NCI-H2081 treated with DMSO at 0.1 percent for 48 hours (cell line): ENCODE results near the gene DCAF16.
"Not testable (repeated sequence)": the region's sequence is repeated elsewhere in the genome, so short reads cannot be mapped to it uniquely, and the experiment has no call there.

Experiments used
- DNase-seq: peaks from one replicate; lab custom pipeline; 2025; lab: John Stamatoyannopoulos, UW

DCAF16 gene

GRCh38 chr4:17810260-17811077, at the start of gene DCAF16, which contains the start of gene NCAPG:
Gene DCAF16, minus strand, starts transcription at chr4:17810757. Its CDS starts 6,616 bp downstream, at chr4:17804141.
Gene NCAPG, plus strand, starts transcription at chr4:17810979. Its CDS starts 99 bp downstream, at chr4:17811078.
- DNase-seq: peak; percentile 97

- DNase-seq: no peak
Observed at GRCh38 chr4:17859793-17860406, 49.3 kb upstream of the DCAF16 start.

DNA sequence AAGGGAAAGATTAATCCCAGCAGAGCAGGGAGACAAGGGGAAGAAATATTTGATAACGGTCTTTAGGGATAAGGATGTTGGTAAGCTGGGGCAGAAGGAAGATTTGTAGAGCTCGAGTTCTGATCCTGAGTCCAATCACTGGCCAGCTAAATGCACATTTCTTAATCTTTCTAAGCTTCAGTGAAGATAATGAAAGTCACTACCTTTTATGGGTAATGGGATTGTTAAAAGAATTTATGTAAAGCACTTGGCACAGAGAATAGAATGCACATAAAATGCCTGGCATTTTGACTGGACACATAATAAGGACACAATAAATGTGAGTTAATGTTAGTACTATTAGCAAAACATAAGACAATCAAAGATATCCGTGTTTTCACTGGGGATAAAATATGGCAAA, 43.5 kb upstream of the DCAF16 start:
- DNase-seq: no peak

- DNase-seq: no peak
Observed at GRCh38 chr4:17851959-17852358, 41.4 kb upstream of the DCAF16 start.

DNA sequence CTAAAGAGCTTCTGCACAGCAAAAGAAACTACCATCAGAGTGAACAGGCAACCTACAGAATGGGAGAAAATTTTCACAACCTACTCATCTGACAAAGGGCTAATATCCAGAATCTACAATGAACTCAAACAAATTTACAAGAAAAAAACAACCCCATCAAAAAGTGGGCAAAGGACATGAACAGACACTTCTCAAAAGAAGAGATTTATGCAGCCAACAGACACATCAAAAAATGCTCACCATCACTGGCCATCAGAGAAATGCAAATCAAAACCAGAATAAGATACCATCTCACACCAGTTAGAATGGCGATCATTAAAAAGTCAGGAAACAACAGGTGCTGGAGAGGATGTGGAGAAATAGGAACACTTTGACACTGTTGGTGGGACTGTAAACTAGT, 39.7 kb upstream of the DCAF16 start:
- not testable (repeated sequence) for DNase-seq

DNA sequence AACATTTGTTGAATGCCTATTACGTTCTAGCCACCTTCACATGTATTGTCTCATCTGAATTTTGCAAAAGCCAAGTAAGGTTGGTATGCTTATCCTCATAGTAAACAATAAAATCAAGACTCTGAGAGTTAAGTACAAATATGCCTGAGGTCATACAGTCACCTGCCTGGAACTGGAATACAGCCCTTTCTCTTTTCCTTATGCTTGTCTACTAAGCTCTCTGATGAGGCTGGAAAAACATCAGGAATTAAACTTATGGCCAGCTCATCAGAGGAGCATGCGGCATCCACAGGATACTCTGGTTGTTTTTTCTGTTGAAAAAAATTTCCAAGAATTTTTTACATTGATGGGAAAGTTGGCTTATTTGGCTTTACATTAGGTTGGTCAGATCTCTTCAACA, 35.7 kb upstream of the DCAF16 start:
- DNase-seq: no peak

- no peak for DNase-seq
Observed at GRCh38 chr4:17823871-17824669, 13.5 kb upstream of the DCAF16 start.

- peak; percentile 27 for DNase-seq
Observed at GRCh38 chr4:17817027-17817426, 6.5 kb upstream of the DCAF16 start.

GRCh38 chr4:17816142-17816541, 5.6 kb upstream of the DCAF16 start:
- DNase-seq: no peak

- no peak for DNase-seq
Observed at GRCh38 chr4:17814140-17814539, 3.6 kb upstream of the DCAF16 start.

DNA sequence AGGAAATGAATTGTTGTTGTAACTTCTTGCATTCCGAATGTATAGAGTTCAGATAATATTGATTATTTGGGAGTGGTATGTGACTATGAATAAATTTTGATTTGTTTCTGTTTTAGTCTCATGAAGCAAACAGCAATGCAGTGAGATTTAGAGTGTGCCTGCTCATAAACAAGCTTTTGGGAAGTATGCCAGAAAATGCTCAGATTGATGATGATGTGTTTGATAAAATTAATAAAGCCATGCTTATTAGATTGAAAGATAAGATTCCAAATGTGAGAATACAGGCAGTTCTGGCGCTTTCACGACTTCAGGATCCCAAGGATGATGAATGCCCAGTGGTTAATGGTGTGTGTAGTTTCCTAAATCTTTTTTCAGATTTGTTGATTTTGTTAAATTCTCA, 2.2 kb upstream of the DCAF16 start:
- no peak for DNase-seq

GRCh38 chr4:17812125-17812524, 1.6 kb upstream of the DCAF16 start:
- DNase-seq: no peak

GRCh38 chr4:17811078-17811603, 584 bp upstream of the DCAF16 start:
- no peak for DNase-seq

GRCh38 chr4:17809667-17810066, 890 bp downstream of the DCAF16 start:
- no peak for DNase-seq

- no peak for DNase-seq
Observed at GRCh38 chr4:17807446-17807845, 3.1 kb downstream of the DCAF16 start.

- no peak for DNase-seq
Observed at GRCh38 chr4:17805580-17806155, 4.9 kb downstream of the DCAF16 start.

DNA sequence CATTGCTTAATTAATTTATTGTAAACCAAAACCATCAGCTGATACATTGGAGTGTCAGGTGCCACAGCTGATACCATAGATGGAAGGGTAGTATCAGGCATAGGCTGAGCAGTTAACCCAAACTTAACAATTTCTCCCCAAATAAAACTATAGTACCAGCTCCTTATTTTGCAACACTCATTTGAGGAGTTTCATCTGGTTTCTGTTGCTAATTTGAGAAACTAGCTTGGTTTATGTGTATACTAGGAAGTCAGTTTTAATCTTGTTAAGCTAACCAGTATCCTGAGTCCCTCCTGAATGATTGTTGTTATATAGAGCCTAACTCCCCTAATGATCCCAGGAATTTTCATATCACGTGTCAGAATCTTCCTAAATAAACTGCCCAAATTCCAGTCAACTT, 12.7 kb downstream of the DCAF16 start:
- no peak for DNase-seq

DNA sequence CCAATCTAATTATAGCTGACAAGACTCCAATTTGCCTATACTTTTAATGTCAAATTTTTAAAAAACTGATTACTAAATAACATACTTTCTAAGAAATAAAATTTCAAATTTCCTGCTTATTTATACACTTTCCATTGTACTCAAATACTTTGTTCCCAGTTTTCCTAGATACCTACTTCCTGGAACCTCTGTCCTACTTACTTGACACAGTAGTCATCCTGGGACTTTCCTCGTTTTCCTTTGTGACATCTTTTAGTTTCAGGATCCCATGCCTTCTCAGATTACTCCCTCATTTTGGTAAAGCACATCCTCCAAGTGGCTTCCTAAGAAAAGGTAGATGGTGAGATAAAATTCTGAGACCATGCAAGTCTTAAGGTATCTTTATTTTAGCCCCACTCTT, 15.8 kb downstream of the DCAF16 start:
- DNase-seq: no peak

DNA sequence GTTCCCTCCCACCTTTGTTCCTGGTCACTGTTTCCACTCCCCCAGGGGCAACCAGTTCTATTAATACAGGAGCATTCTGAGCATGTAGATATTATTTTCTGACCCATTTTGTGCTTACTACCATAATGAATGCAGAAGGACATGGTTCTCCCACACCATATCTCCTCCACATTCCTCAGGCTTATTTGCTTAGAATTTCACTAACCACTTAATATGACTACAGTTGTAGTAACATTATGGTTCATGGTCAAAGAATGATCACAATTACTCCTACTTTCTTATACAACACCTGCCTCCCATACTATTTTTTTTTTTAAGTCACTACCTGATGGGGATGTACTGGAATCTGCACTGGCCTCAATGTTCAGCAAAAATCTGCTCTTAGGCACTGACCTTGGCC, 21.6 kb downstream of the DCAF16 start:
- DNase-seq: no peak

DNA sequence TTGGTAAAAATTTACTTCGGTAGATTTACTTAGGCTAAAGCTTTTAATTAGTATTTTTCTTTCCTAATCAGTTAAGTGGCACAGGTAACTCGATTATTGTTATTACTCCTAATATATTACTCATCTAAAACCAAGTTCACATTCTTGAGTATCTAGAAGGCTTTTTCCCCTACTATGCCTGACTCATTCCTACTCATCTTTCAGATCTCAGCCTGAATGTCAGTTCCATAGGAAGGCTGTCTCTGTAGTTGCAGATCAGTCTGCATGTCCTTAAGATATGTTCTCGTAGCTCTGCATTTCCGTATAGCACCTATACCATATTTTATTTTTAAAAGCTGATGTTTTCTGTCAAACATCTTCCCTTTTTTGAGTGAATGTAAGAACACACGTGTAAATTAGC, 23.2 kb downstream of the DCAF16 start:
- DNase-seq: no peak

DNA sequence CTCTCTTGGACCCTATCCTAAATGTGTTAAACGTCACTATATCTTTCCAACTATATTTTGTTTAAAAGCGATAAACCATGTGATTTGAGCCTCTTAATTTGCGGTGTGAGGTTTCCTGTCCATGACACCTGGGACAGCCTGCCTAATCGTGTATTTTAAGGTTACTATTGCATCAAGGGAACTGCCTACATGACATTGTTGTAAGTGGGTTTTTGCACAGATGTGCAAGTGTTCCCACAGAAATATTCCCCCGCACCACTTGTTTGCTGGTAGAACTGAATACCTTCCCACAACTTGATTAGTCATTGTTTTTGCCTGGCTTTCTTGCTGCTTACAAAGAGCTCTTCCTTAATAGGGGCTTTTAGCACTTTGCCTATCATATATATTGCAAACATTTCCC, 24.0 kb downstream of the DCAF16 start:
- no peak for DNase-seq

DNA sequence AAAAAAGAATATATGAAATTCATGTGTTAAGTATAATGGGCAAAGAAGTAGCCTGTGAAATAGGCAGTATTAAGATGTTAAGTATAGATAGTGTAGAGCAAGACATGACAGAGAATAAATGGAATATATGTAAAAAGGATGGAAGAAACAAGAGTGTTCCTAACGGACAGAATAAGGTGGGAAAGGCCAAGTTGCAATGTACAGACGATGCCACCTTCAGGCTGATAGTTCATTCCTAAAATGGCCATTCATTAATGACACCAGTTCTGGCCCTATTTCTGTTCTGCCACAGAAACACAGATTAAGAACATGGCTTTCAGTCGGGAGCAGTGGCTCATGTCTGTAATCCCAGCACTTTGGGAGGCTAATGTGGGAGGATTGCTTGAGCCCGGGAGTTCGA, 24.7 kb downstream of the DCAF16 start:
- no peak for DNase-seq
